GM12878 (cell line): ENCODE data around the gene BCOR. TPM values are rescaled to one million over a fixed set of nuclear protein-coding genes. Genes with fewer than 3 reads are reported as not detected.

ENCODE experiments used
- ATAC-seq: fragments of 200-7000 bp; cut with Tn5 transposase; 3 replicates; pipeline ENCODE4 v1.9.1; 2020; ENCODE audit warnings: mild to moderate bottlenecking, moderate library complexity
- Bru-seq: library from RNA; stranded (reverse); fragments of 400-500 nt; gene quantifications from one replicate; lab custom pipeline; 2021; lab: Mats Ljungman, UMichigan
- BruChase-seq, 2 experiments: library from RNA; stranded (reverse); fragments of 400-500 nt; gene quantifications; one replicate each; lab custom pipeline; 2021; lab: Mats Ljungman, UMichigan
- BruUV-seq: library from RNA; stranded (reverse); fragments of 400-500 nt; replicated peaks from 2 replicates; lab custom pipeline; 2021; lab: Mats Ljungman, UMichigan
- CTCF ChIA-PET: fragments of 300-600 bp; sonication (Branson Sonifier 250); formaldehyde crosslinking; extraction: SDS; loops from one replicate; lab custom pipeline; 2021; ENCODE audit warnings: inconsistent platforms; lab: Yijun Ruan, JAX
- POLR2A ChIA-PET: fragments of 350-600 bp; formaldehyde crosslinking; extraction: SDS; loops from one replicate; lab custom pipeline; 2021; ENCODE audit warnings: inconsistent platforms; lab: Charles Lee
- RAD21 ChIA-PET: fragments of 300-600 bp; sonication (Branson Sonifier 250); formaldehyde crosslinking; loops from one replicate; lab custom pipeline; 2023; ENCODE audit warnings: antibody characterized with exemption; ENCODE audit not compliant: unreplicated experiment; lab: Charles Lee
- SMC1A ChIA-PET: fragments of 300-600 bp; sonication (Branson Sonifier 250); formaldehyde crosslinking; loops from one replicate; lab custom pipeline; 2023; ENCODE audit not compliant: unreplicated experiment, uncharacterized antibody; lab: Charles Lee
- DNase-seq: peaks from one replicate; pipeline ENCODE4 v3.0.0-alpha.2; 2011; ENCODE audit warnings: low read depth, low spot score
- FAIRE-seq: peaks from 3 replicates; lab custom pipeline; 2011; peaks lifted over from hg19 to GRCh38; lab: Jason Lieb, UNC
- H2AFZ ChIP-seq: 2 replicates; pipeline ENCODE4 v1.6.0; 2011; ENCODE audit warnings: low read depth, low read length, control low read depth; ENCODE audit not compliant: control insufficient read depth
- H3K27ac ChIP-seq: 2 replicates; pipeline ENCODE4 v1.5.1; 2011; ENCODE audit warnings: control low read depth; ENCODE audit not compliant: control insufficient read depth, insufficient read depth
- H3K27me3 ChIP-seq, 2 experiments: replicated peaks in 1 of 2; 2 replicates each; pipeline versions ENCODE4 v1.6.0 to v1.6.1; 2011; ENCODE audit warnings: low read length in 1 of 2; ENCODE audit not compliant: control insufficient read depth in 2 of 2, insufficient read depth in 2 of 2
- H3K36me3 ChIP-seq, 2 experiments: 2 replicates each; pipeline ENCODE4 v1.5.1; 2011; ENCODE audit warnings: low read length in 1 of 2; ENCODE audit not compliant: control insufficient read depth in 2 of 2, insufficient read depth in 2 of 2
- H3K4me1 ChIP-seq: 2 replicates; pipeline ENCODE4 v1.6.1; 2011; ENCODE audit warnings: mild to moderate bottlenecking, low read length, moderate library complexity, mixed read lengths; ENCODE audit not compliant: control insufficient read depth, insufficient read depth
- H3K4me2 ChIP-seq: 2 replicates; pipeline ENCODE4 v1.6.0; 2011; ENCODE audit warnings: control low read depth; ENCODE audit not compliant: control insufficient read depth, insufficient read depth
- H3K4me3 ChIP-seq: fragments of 200-600 bp; sonication (generic); 2 replicates; pipeline ENCODE4 v1.5.1; 2016
- H3K79me2 ChIP-seq: 2 replicates; pipeline ENCODE4 v1.6.0; 2011; ENCODE audit warnings: low read length; ENCODE audit not compliant: control insufficient read depth, insufficient read depth
- H3K9ac ChIP-seq: 2 replicates; pipeline ENCODE4 v1.8.0; 2011; ENCODE audit warnings: low read length, control low read depth, mixed read lengths; ENCODE audit not compliant: control insufficient read depth, insufficient read depth
- H3K9me3 ChIP-seq: replicated peaks from 3 replicates; pipeline ENCODE4 v1.5.1; 2011; ENCODE audit warnings: mild to moderate bottlenecking, low read length; ENCODE audit not compliant: control insufficient read depth, insufficient read depth
- H4K20me1 ChIP-seq: 2 replicates; pipeline ENCODE4 v1.6.0; 2011; ENCODE audit not compliant: control insufficient read depth, insufficient read depth
- BHLHE40 ChIP-seq, 2 experiments: fragments of 450-650 bp in 1 of 2; IDR thresholded peaks; 2 replicates each; pipeline ENCODE4 v1.6.1; 2011 to 2017; ENCODE audit warnings: low read depth in 2 of 2, borderline replicate concordance in 1 of 2, improper control_type of control experiment in 1 of 2, low read length in 1 of 2, mild to moderate bottlenecking in 1 of 2
- DPF2 ChIP-seq: fragments of 450-650 bp; IDR thresholded peaks from 2 replicates; pipeline ENCODE4 v1.6.1; 2017; ENCODE audit warnings: mild to moderate bottlenecking
- E2F8 ChIP-seq: fragments of 450-650 bp; IDR thresholded peaks from 2 replicates; pipeline ENCODE4 v1.6.1; 2018; ENCODE audit warnings: mild to moderate bottlenecking, low read depth, moderate library complexity; ENCODE audit not compliant: partially characterized antibody
- SIX5 ChIP-seq: IDR thresholded peaks from 2 replicates; pipeline ENCODE4 v1.6.1; 2011; ENCODE audit warnings: mild to moderate bottlenecking, low read depth, low read length, moderate library complexity; ENCODE audit not compliant: severe bottlenecking
- SREBF1 ChIP-seq: IDR thresholded peaks from 2 replicates; pipeline ENCODE4 v1.6.1; 2012; ENCODE audit warnings: mild to moderate bottlenecking, low read length
- TCF12 ChIP-seq: IDR thresholded peaks from 2 replicates; pipeline ENCODE4 v1.6.1; 2011; ENCODE audit warnings: low read depth, mild to moderate bottlenecking, low read length
- YY1 ChIP-seq: IDR thresholded peaks from 2 replicates; pipeline ENCODE4 v1.6.1; 2011; ENCODE audit warnings: low read depth, mild to moderate bottlenecking, low read length
- ZNF217 ChIP-seq: fragments of 450-650 bp; IDR thresholded peaks from 2 replicates; pipeline ENCODE4 v1.6.1; 2017; ENCODE audit warnings: antibody characterized with exemption, mild to moderate bottlenecking
- ZNF274 ChIP-seq: IDR thresholded peaks from one replicate; pipeline ENCODE4 v1.8.0; 2011; ENCODE audit not compliant: insufficient read length, insufficient read depth
- WGBS: methylation state at CpG from one replicate; pipeline ENCODE4 v1.1.6; 2016; ENCODE audit warnings: low lambda C conversion rate; ENCODE audit not compliant: insufficient replicate concordance, insufficient coverage; ENCODE audit errors: missing lambda C conversion rate; 5-methylcytosine and 5-hydroxymethylcytosine counted together
- in situ Hi-C: fragments of 300-500 bp; cut with MboI; formaldehyde crosslinking; loops from 9 replicates; pipeline ENCODE4 v1.14.3; 2018; ENCODE audit warnings: mixed read lengths
- intact Hi-C: fragments of 100-400 bp; cut with micrococcal nuclease; formaldehyde crosslinking; loops from one replicate; pipeline ENCODE4 v1.14.2; 2022; ENCODE audit not compliant: unreplicated experiment
- long read RNA-seq, 2 experiments: library from polyadenylated mRNA; unstranded; transcript quantifications; one replicate each; pipeline ENCODE4 v2.0.0, GENCODE V29; 2019 to 2020
- polyA minus RNA-seq, 3 experiments: library from RNA; depleted of rRNA, polyadenylated mRNA; stranded (reverse); fragments of >200 nt; gene quantifications; 2 replicates each; pipeline ENCODE4 v1.2.3, GENCODE V29; 2011
- polyA plus RNA-seq, 11 experiments: library from polyadenylated mRNA; depleted of rRNA in 4 of 11; unstranded in 6 of 11; stranded (reverse) in 5 of 11; fragments of >200 nt; fragmentation: Nextera tagmentation in 4 of 11; fragmentation: Illumina TruSeq in 1 of 11; extraction: Ambion mirVana in 4 of 11; extraction: Trizol in 1 of 11; gene quantifications; 1 replicate in 1 of 11; 2 replicates in 10 of 11; pipeline versions ENCODE4 v1.2.1 to v1.2.3, GENCODE V29; 2011 to 2016; ENCODE audit warnings: inconsistent platforms in 2 of 11, missing spikeins in 2 of 11, low read depth in 1 of 11
- total RNA-seq, 4 experiments: library from RNA; depleted of rRNA in 3 of 4; stranded (reverse); fragments of >200 nt in 3 of 4; fragmentation: Illumina TruSeq in 1 of 4; extraction: Trizol in 1 of 4; gene quantifications; 2 replicates each; pipeline versions ENCODE4 v1.2.1 to v1.2.3, GENCODE V29; 2013 to 2021
- TF ChIP-seq, protein P1 (sequence below): fragments of 450-650 bp; formaldehyde crosslinking; IDR thresholded peaks from 2 replicates; pipeline ENCODE4 v1.4.0; 2020; ENCODE audit warnings: mild to moderate bottlenecking, moderate library complexity

The BCOR gene
- total RNA-seq (2013; cell fraction: nucleolus; rRNA removed), result 8.7 and 10.9 TPM in 2 replicates
- 9.9 and 12.8 TPM in 2 replicates for total RNA-seq (2014; rRNA removed)
- total RNA-seq (2014; rRNA removed; fragmentation: Illumina TruSeq; extraction: Trizol), result 7.0 and 7.3 TPM in 2 replicates
- total RNA-seq (2021), result 16.4 and 17.5 TPM in 2 replicates
- 9.8 TPM for polyA plus RNA-seq (2011; ENCODE audit: low read depth)
- polyA plus RNA-seq (2011; rRNA removed), result 7.5 and 8.0 TPM in 2 replicates
- 6.9 and 11.2 TPM in 2 replicates for polyA plus RNA-seq (2011; cell fraction: cytosol; rRNA removed)
- polyA plus RNA-seq (2011; cell fraction: nucleus; rRNA removed), result 22.9 and 32.6 TPM in 2 replicates
- 12.0 and 13.5 TPM in 2 replicates for polyA plus RNA-seq (2012)
- polyA plus RNA-seq (2014; fragmentation: Illumina TruSeq; extraction: Trizol), result 14.6 and 14.8 TPM in 2 replicates
- polyA plus RNA-seq (2014; fragmentation: Nextera tagmentation; extraction: Ambion mirVana), result 1 to 10 TPM; 5.1 to 8.0 TPM
- 9.6 and 10.0 TPM in 2 replicates for polyA plus RNA-seq (2014; rRNA removed)
- polyA plus RNA-seq (2016; fragmentation: Nextera tagmentation; extraction: Ambion mirVana), result 10 to 100 TPM; 10.1 to 10.9 TPM
- 8.6 and 10.0 TPM in 2 replicates for polyA minus RNA-seq (2011; rRNA and poly(A)+ RNA removed)
- polyA minus RNA-seq (2011; cell fraction: cytosol; rRNA and poly(A)+ RNA removed), result 8.4 and 9.4 TPM in 2 replicates
- polyA minus RNA-seq (2011; cell fraction: nucleus; rRNA and poly(A)+ RNA removed), result 7.9 and 12.2 TPM in 2 replicates
- percentile 55 among the genes with signal in this experiment for Bru-seq, nascent RNA
- percentile 52 among the genes with signal in this experiment for BruChase-seq, experiment 1, labeled RNA remaining after a 6-hour chase
- BruChase-seq, experiment 2, labeled RNA remaining after a 2-hour chase, result percentile 56 among the genes with signal in this experiment
- long read RNA-seq, experiment 1, partial matches to known transcripts, result 2 of 4 reads
- long read RNA-seq, experiment 1, other reads (novel, unspliced or antisense), result 2 of 4 reads
- long read RNA-seq, experiment 2, partial matches to known transcripts, result 11 of 20 reads
- long read RNA-seq, experiment 2, other reads (novel, unspliced or antisense), result 9 of 20 reads

DNA sequence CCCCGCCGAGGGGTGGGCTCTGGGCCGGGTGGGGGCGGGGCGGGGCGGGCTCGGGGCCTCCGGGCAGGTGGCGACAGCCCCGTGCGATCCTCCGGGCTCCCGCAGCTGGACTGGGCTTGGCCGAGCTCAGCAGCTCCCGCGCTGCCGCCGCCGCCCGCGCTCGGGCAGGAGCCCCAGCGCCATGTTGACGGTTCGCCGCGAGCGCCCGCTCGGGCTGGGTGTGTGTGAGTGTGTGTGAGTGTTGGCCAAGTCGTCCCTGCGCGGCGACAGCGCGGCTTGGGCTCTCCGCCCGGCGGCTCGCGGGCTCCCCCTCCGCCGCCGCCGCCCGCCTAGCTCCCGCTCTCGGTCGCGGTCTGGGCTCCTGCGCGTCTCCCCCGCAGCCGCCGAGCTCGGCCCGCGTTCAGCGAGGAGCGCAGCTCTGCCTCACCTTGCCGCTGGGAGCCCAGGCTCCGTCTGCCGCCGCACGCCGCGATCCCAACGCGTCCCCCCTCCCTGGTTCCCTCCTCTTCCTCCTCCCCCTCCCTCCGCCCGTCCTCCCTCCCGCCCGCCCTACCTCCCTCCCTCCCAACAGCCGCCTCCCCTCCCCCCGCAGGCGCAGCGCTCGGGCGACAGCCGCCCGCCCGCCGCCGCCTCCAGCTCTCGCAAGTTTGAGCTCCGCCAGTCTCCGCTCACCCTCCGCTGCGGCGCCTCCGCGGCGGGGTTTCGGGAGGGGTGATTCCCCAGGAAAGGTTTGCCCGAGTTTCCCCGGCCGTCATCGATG, at the start of gene BCOR:
Gene BCOR, minus strand, starts transcription at position 455 of the 760 bp plus-strand sequence. CDS start 20,029 bp downstream, outside the sequence.
- in situ Hi-C loops, result no loop called here
- H3K79me2 ChIP-seq, result peaks cover 25% of the 10 kb centered on the region
- no peak within 1 kb of the TSS; the same call in 1 of the 2 replicates for H2AFZ ChIP-seq
- peak within 1 kb of the TSS; percentile 72 for H3K4me3 ChIP-seq
- H3K9me3 ChIP-seq, result no peaks in the 10 kb centered on the region; the same call in 2 of the 3 replicates
- WGBS, result 46% methylated on average over 42 of the region's 98 CpGs
- H4K20me1 ChIP-seq, result no peaks in the 10 kb centered on the region
- ChIA-PET SMC1A (no interaction called here), POLR2A (no interaction called here), CTCF (no interaction called here), RAD21 (interaction anchor here (0.6 to 4.0 kb wide), 7 partner anchors 9 to 281 kb away, joined by 3 to 20 read pairs (median 4); no protein-coding TSS in a partner anchor)
- H3K36me3 ChIP-seq, result no peaks in the 10 kb centered on the region
- FAIRE-seq (no peak), ATAC-seq (peak; percentile 18), DNase-seq (no peak)
- H3K27ac ChIP-seq, result peak within 1 kb of the TSS; percentile 74
- no TSS peak for BruUV-seq
- peak within 1 kb of the TSS; percentile 57 for H3K9ac ChIP-seq
- H3K4me1 ChIP-seq, result peaks cover 4% of the 10 kb centered on the region; the same call in 1 of the 2 replicates
- H3K27me3 ChIP-seq, result no peaks in the 10 kb centered on the region
- intact Hi-C loops, result loop anchor here (2.0 to 10.0 kb wide), 7 partner anchors 55 to 377 kb away; no protein-coding TSS in a partner anchor
- peak within 1 kb of the TSS; percentile 83 for H3K4me2 ChIP-seq
- TF ChIP-seq BHLHE40 (IDR thresholded peaks at IDR 0.05; ENCODE audit: borderline replicate concordance in 1 of 2, low read depth in 2 of 2, low read length in 1 of 2), result peak in 1 of 2 experiments; percentile 51; a peak in 2 of 4 replicates
- TF ChIP-seq TCF12, result 0 out of 2 replicates have a peak, but pooled peaks have one; percentile 27
- TF ChIP-seq, protein P1, sequence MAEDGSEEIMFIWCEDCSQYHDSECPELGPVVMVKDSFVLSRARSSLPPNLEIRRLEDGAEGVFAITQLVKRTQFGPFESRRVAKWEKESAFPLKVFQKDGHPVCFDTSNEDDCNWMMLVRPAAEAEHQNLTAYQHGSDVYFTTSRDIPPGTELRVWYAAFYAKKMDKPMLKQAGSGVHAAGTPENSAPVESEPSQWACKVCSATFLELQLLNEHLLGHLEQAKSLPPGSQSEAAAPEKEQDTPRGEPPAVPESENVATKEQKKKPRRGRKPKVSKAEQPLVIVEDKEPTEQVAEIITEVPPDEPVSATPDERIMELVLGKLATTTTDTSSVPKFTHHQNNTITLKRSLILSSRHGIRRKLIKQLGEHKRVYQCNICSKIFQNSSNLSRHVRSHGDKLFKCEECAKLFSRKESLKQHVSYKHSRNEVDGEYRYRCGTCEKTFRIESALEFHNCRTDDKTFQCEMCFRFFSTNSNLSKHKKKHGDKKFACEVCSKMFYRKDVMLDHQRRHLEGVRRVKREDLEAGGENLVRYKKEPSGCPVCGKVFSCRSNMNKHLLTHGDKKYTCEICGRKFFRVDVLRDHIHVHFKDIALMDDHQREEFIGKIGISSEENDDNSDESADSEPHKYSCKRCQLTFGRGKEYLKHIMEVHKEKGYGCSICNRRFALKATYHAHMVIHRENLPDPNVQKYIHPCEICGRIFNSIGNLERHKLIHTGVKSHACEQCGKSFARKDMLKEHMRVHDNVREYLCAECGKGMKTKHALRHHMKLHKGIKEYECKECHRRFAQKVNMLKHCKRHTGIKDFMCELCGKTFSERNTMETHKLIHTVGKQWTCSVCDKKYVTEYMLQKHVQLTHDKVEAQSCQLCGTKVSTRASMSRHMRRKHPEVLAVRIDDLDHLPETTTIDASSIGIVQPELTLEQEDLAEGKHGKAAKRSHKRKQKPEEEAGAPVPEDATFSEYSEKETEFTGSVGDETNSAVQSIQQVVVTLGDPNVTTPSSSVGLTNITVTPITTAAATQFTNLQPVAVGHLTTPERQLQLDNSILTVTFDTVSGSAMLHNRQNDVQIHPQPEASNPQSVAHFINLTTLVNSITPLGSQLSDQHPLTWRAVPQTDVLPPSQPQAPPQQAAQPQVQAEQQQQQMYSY (CRISPR knock-in tag), result no peak
- no peak for TF ChIP-seq E2F8
- peak; percentile 86 for TF ChIP-seq YY1
- TF ChIP-seq SREBF1, result no peak
- TF ChIP-seq DPF2, result peak; percentile 56; the same call in 1 of the 2 replicates
- TF ChIP-seq ZNF274, result no peak
- TF ChIP-seq ZNF217, result 0 out of 2 replicates have a peak, but pooled peaks have one; percentile 33
- no peak for TF ChIP-seq SIX5
